NB4 (cell line): ENCODE data around the gene CHAC1.

Experiments used
- POLR2A ChIP-seq: IDR thresholded peaks from 2 replicates; pipeline ENCODE4 v1.6.1; 2011; ENCODE audit warnings: mild to moderate bottlenecking; ENCODE audit not compliant: insufficient read length; ENCODE audit errors: extremely low read depth
- TF ChIP-seq, protein P1 (sequence below): IDR thresholded peaks from one replicate; pipeline ENCODE4 v1.5.1; 2012; ENCODE audit warnings: low read depth, low read length

DNA sequence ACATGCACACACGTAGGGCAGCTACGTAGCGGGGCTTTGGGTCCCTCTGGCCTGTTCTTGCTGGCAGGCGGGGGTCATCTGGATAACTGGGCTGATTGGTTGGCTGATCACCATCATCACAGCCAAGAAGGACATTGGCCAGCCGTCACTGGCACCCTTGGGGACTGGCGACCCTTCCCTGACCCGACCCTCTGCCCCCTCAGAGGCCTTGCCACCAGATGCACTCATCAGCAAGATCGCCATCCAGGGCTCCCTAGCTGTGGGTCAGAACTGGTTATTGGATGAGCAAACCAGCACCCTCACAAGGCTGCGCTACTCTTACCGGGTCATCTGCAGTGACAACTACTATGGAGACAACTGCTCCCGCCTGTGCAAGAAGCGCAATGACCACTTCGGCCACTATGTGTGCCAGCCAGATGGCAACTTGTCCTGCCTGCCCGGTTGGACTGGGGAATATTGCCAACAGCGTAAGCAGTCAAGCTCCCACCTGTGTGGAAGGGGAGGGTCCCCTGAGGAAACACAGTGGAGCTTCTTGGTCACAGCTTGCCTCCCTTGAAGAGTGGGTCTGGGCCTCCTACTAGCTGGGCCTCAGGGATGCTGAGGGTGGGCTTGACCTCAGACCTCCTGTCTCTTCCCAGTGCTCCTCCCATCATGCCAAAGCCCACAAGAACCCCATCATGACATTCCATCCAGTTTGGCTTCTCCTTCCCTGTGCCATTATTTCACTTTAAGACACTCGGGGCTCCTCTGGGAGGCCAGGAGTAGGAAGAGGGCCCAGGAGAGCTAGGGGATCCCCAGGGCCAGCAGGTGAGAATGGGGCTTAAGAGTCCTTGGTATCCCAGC, 21.8 kb upstream of the CHAC1 start:
- TF ChIP-seq, protein P1, sequence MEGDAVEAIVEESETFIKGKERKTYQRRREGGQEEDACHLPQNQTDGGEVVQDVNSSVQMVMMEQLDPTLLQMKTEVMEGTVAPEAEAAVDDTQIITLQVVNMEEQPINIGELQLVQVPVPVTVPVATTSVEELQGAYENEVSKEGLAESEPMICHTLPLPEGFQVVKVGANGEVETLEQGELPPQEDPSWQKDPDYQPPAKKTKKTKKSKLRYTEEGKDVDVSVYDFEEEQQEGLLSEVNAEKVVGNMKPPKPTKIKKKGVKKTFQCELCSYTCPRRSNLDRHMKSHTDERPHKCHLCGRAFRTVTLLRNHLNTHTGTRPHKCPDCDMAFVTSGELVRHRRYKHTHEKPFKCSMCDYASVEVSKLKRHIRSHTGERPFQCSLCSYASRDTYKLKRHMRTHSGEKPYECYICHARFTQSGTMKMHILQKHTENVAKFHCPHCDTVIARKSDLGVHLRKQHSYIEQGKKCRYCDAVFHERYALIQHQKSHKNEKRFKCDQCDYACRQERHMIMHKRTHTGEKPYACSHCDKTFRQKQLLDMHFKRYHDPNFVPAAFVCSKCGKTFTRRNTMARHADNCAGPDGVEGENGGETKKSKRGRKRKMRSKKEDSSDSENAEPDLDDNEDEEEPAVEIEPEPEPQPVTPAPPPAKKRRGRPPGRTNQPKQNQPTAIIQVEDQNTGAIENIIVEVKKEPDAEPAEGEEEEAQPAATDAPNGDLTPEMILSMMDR, result no peak
- no peak for TF ChIP-seq POLR2A
